ENCODE measurements around the gene COLEC11.

- TF ChIP-seq CTCF (IDR thresholded peaks at IDR 0.05; ENCODE audit: low read length) = no peak
- no peak for TF ChIP-seq EZH2 (IDR thresholded peaks at IDR 0.05; ENCODE audit: borderline replicate concordance, low read length)
These were observed 9.4 kb upstream of the COLEC11 start for GRCh38 chr2:3585261-3586109.

Data from OCI-LY1 (cell line).